GM12801 (cell line): ENCODE results near the gene CATSPERD.

Experiments
- CTCF ChIP-seq: IDR thresholded peaks from one replicate; pipeline ENCODE4 v1.5.1; 2011; ENCODE audit warnings: control low read depth; ENCODE audit not compliant: insufficient read length; ENCODE audit errors: extremely low read depth

The CATSPERD gene

GRCh38 chr19:5787409-5788182, 67.2 kb downstream of the CATSPERD start:
- TF ChIP-seq CTCF, result no peak

DNA sequence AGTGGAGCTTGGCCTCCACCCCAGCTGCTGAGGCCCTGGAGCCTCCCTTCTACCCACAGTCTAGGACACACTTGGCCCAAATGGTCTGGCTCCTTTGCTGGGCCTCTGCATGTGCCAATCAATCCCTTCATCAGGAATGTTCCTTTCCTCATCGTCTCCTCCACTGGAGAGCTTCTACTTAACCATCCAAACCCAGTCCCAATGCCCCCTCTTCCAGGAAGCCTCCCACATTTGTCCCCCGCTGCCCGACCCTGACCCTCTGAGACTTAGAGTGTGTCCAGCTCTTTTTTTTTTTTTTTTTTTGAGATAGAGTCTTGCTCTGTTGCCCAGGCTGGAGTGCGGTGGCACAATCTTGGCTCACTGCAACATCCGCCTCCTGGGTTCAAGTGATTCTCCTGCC, 68.0 kb downstream of the CATSPERD start:
- TF ChIP-seq CTCF, result no peak

DNA sequence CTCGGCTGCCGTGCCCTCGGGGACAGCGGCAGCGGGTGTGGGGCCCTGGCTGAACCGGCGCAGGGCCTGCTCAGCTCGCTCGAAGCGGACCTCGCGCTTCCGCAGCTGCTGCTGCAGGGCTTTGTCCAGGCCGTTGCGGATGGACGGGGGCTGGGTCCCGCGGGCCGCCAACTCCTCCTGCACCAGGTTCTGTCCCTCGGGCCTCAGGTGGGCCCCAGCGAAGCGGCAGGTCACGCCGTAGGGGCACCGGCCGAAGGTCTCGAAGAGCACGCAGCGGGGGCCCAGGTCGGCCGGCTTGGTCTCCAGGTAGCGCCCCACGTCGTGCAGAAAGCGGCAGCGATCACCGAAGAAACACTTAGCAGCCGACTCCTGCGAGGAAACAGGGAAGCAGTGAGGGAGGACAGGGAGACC, 68.9 kb downstream of the CATSPERD start:
- TF ChIP-seq CTCF, result no peak

DNA sequence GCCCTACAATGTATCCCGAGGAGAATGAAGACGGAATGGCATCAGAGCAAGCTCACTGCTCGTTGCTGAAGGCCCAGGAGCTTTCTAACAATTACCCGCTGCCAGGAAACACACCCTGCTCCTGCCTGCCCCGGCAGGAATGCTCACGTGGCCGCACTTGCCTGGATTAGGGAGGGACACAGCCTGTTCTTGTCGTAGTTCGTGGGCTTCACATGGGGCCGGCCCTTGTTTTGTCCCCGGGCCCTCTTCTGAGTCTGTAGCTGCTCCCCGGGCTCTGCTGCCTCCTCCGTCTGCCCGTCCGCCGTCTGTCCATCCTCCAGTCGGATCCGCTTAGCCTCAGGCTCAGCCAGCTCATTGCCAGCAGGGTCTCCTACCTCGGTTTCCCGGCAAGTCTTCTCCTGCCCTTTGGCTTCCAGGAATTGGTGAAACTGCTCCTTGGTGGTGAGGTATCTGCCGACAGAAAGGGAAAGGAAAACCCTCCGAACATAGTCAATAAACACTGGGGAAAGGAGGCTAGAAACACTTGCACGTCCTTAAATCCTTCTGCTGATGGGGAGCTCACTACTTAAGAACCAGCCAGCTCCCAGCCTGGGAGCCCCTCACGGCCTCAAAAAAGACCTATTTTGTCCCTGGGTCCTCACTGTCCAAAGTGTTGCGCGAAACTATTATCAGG, 69.6 kb downstream of the CATSPERD start:
- no peak for TF ChIP-seq CTCF

GRCh38 chr19:5790559-5791520, 70.4 kb downstream of the CATSPERD start, which contains the start of gene DUS3L:
Gene DUS3L, minus strand, starts transcription at chr19:5791163. Its CDS starts 22 bp downstream, at chr19:5791141.
- no peak for TF ChIP-seq CTCF

- TF ChIP-seq CTCF, result no peak
These were observed 71.8 kb downstream of the CATSPERD start for GRCh38 chr19:5792224-5792623.

DNA sequence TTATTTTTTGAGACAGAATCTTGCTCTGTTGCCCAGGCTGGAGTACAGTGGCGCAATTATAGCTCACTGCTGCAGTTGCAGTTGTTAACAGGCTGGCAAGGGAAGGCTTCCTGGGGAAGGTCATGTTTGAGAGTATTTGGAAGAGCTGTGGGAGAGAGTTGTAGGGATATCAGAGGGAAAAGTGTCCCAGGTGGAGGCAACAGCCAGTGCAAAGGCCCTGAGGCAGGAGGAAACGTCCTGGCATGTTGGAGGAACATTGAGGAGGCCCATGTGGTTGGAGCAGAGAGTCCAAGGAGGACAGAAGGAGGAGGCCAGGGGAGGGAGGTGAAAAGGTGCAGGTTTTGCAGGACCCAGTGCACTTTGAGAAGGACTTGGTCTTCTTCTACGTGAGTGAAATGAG, 72.8 kb downstream of the CATSPERD start:
- TF ChIP-seq CTCF, result no peak
